ENCODE measurements around the gene PALLD. TPM values are rescaled to one million over a fixed set of nuclear protein-coding genes. Genes with fewer than 3 reads are reported as not detected.
A peak's percentile ranks its signal among the peaks of the same experiment; 100 is the strongest.

The PALLD gene
- total and polyA plus RNA-seq, 2 of the 13 experiments (the other 11 are each of a cell fraction or from before 2014, with no cell fraction given): 0.50 to 1.5 TPM

DNA sequence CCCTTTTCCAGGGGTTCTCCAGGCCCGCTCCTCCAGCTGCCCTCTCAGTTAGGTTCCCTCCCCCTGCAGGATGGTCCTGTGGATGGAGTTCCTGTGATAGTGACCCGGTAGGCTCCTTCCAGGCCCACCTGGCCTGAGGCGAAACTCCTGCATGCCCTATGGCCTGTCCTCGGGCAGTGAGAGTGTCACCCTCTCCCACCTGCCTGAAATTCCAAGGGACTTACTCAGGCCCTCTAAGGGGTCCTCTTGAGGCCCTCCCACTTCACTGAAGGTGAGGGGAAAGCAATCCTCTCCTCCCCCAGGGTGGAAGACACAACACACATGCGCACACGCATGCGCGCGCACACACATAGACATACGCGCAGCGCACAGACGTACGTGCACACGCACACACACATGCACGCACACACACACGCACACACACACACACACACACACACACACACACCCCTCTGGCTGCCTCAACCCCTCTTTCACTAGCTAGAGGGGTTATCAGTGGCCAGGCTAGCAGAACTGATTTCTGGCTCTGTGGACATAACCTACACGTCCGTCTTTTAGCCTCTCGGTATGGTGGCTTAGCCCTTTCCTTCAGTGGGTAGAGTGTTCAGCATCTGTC, 297.3 kb downstream of the PALLD start (continued):
- no peak for TF ChIP-seq CHD2 (IDR thresholded peaks at IDR 0.05; ENCODE audit: low read depth, low read length)

- no peaks in the 10 kb centered on the region for H4K20me1 ChIP-seq (ENCODE audit: insufficient read depth, low read length)
- 17% methylated on average over 2 of the region's 3 CpGs for WGBS (ENCODE audit: low lambda C conversion rate)
- in situ Hi-C loops (cut with HindIII; ENCODE audit: extremely low pct_ligation_motif_present, low pct_unique_long_range_greater_than_20kb): no loop called here
- no peaks in the 10 kb centered on the region for H3K36me3 ChIP-seq (replicated peaks in 1 of 2; ENCODE audit: control insufficient read depth in 1 of 2, insufficient read depth in 2 of 2, low read length in 2 of 2)
- no peak overlapping the region for H3K9ac ChIP-seq (ENCODE audit: insufficient read depth, low read depth, low read length)
- no peaks in the 10 kb centered on the region for H3K9me3 ChIP-seq (ENCODE audit: low read length)
- H3K27me3 ChIP-seq (ENCODE audit: control insufficient read depth in 1 of 2, insufficient read depth in 2 of 2, low read length in 2 of 2): no peaks in the 10 kb centered on the region
- POLR2A ChIA-PET: no interaction called here
- DNase-seq (ENCODE audit: low spot score): no peak
- TF ChIP-seq ZNF564 (CRISPR knock-in tag; IDR thresholded peaks at IDR 0.05) (peak; percentile 46; the same call in 1 of the 2 replicates), ZNF235 (CRISPR knock-in tag; IDR thresholded peaks at IDR 0.05; ENCODE audit: borderline replicate concordance) (no peak)
- no peak for FAIRE-seq
- ATAC-seq: no peak
- no peak overlapping the region for H3K27ac ChIP-seq (ENCODE audit: extremely low read length, insufficient read depth, low read length)
- H3K4me3 ChIP-seq (replicated peaks in 1 of 3; ENCODE audit: insufficient read depth in 1 of 3, low read depth in 2 of 3, low read length in 3 of 3): no peak overlapping the region
- BruUV-seq (replicated peaks): no TSS peak
- H3K4me1 ChIP-seq (ENCODE audit: insufficient read depth, low read length): peaks cover 26% of the 10 kb centered on the region
- no peaks in the 10 kb centered on the region for H3K79me2 ChIP-seq (ENCODE audit: insufficient read depth, low read length)
- CTCF ChIA-PET (ENCODE audit: low intra/inter-chr PET ratio, low total read pairs): no interaction called here
- intact Hi-C loops (cut with micrococcal nuclease; ENCODE audit: unreplicated experiment): loop anchor here (10.0 kb wide), 1 partner anchor 60 kb away; no protein-coding TSS in a partner anchor
- H3K4me2 ChIP-seq (ENCODE audit: low read depth, low read length): no peak overlapping the region
- H2AFZ ChIP-seq (ENCODE audit: low read length): no peak overlapping the region
Observed at GRCh38 chr4:168794881-168795280, 298.0 kb downstream of the PALLD start.

GRCh38 chr4:168795346-168795745, 298.5 kb downstream of the PALLD start:
- no peak overlapping the region for H3K27ac ChIP-seq (ENCODE audit: extremely low read length, insufficient read depth, low read length)
- no peaks in the 10 kb centered on the region for H3K9me3 ChIP-seq (ENCODE audit: low read length)
- no TSS peak for BruUV-seq (replicated peaks)
- FAIRE-seq (no peak), DNase-seq (ENCODE audit: low spot score) (no peak), ATAC-seq (no peak)
- no peak overlapping the region for H3K4me3 ChIP-seq (replicated peaks in 1 of 3; ENCODE audit: insufficient read depth in 1 of 3, low read depth in 2 of 3, low read length in 3 of 3)
- no peaks in the 10 kb centered on the region for H3K36me3 ChIP-seq (replicated peaks in 1 of 2; ENCODE audit: control insufficient read depth in 1 of 2, insufficient read depth in 2 of 2, low read length in 2 of 2)
- H3K9ac ChIP-seq (ENCODE audit: insufficient read depth, low read depth, low read length): no peak overlapping the region
- H3K4me1 ChIP-seq (ENCODE audit: insufficient read depth, low read length): peaks cover 26% of the 10 kb centered on the region
- H3K4me2 ChIP-seq (ENCODE audit: low read depth, low read length): no peak overlapping the region
- CTCF ChIA-PET (ENCODE audit: low intra/inter-chr PET ratio, low total read pairs): no interaction called here
- intact Hi-C loops (cut with micrococcal nuclease; ENCODE audit: unreplicated experiment): loop anchor here (10.0 kb wide), 1 partner anchor 61 kb away; no protein-coding TSS in a partner anchor
- TF ChIP-seq, protein P1, sequence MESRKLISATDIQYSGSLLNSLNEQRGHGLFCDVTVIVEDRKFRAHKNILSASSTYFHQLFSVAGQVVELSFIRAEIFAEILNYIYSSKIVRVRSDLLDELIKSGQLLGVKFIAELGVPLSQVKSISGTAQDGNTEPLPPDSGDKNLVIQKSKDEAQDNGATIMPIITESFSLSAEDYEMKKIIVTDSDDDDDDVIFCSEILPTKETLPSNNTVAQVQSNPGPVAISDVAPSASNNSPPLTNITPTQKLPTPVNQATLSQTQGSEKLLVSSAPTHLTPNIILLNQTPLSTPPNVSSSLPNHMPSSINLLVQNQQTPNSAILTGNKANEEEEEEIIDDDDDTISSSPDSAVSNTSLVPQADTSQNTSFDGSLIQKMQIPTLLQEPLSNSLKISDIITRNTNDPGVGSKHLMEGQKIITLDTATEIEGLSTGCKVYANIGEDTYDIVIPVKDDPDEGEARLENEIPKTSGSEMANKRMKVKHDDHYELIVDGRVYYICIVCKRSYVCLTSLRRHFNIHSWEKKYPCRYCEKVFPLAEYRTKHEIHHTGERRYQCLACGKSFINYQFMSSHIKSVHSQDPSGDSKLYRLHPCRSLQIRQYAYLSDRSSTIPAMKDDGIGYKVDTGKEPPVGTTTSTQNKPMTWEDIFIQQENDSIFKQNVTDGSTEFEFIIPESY (CRISPR knock-in tag; IDR thresholded peaks at IDR 0.05): no peak
- no peak for TF ChIP-seq SIN3B (IDR thresholded peaks at IDR 0.05; ENCODE audit: low read length)
- TF ChIP-seq, protein P2, sequence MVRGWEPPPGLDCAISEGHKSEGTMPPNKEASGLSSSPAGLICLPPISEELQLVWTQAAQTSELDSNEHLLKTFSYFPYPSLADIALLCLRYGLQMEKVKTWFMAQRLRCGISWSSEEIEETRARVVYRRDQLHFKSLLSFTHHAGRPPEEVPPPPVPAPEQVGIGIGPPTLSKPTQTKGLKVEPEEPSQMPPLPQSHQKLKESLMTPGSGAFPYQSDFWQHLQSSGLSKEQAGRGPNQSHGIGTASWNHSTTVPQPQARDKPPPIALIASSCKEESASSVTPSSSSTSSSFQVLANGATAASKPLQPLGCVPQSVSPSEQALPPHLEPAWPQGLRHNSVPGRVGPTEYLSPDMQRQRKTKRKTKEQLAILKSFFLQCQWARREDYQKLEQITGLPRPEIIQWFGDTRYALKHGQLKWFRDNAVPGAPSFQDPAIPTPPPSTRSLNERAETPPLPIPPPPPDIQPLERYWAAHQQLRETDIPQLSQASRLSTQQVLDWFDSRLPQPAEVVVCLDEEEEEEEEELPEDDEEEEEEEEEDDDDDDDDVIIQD (CRISPR knock-in tag; IDR thresholded peaks at IDR 0.05; ENCODE audit: low read depth): no peak
- in situ Hi-C loops (cut with HindIII; ENCODE audit: extremely low pct_ligation_motif_present, low pct_unique_long_range_greater_than_20kb): no loop called here
- H4K20me1 ChIP-seq (ENCODE audit: insufficient read depth, low read length): no peaks in the 10 kb centered on the region
- no peak overlapping the region for H2AFZ ChIP-seq (ENCODE audit: low read length)
- no peaks in the 10 kb centered on the region for H3K27me3 ChIP-seq (ENCODE audit: control insufficient read depth in 1 of 2, insufficient read depth in 2 of 2, low read length in 2 of 2)
- POLR2A ChIA-PET: no interaction called here
- WGBS (ENCODE audit: low lambda C conversion rate): 50% methylated on average over 1 of the region's 1 CpG
- H3K79me2 ChIP-seq (ENCODE audit: insufficient read depth, low read length): no peaks in the 10 kb centered on the region
